Lung (tissue), 12 donors: ENCODE measurements around the gene TRIM2. TPM values are rescaled to one million over a fixed set of nuclear protein-coding genes. Genes with fewer than 3 reads are reported as not detected.

Experiments used
- ATAC-seq: fragments of 200-7000 bp; cut with Tn5 transposase; one replicate; pipeline ENCODE4 v1.9.1; 2020; ENCODE audit warnings: moderate number of reproducible peaks; ENCODE audit not compliant: insufficient read depth, low FRiP score
- DNase-seq, 3 donors: peaks; one replicate each; pipeline ENCODE4 v3.0.0-alpha.2; 2013 to 2017
- H3K27ac ChIP-seq, 2 donors: one replicate each; pipeline ENCODE4 v1.5.1; 2013; ENCODE audit warnings: mild to moderate bottlenecking in 2 of 2, moderate library complexity in 2 of 2, control low read depth in 1 of 2, inconsistent platforms in 1 of 2, low read depth in 1 of 2, low read length in 1 of 2
- H3K27me3 ChIP-seq, 3 donors: one replicate each; pipeline ENCODE4 v1.5.1; 2013; ENCODE audit warnings: low read length in 2 of 3; ENCODE audit not compliant: control insufficient read depth in 3 of 3, insufficient read depth in 3 of 3
- H3K36me3 ChIP-seq, 4 donors: one replicate each; pipeline ENCODE4 v1.5.1; 2013; ENCODE audit warnings: low read length in 4 of 4, mild to moderate bottlenecking in 1 of 4, moderate library complexity in 1 of 4; ENCODE audit not compliant: control insufficient read depth in 4 of 4, insufficient read depth in 4 of 4
- H3K4me1 ChIP-seq, 5 donors: one replicate each; pipeline ENCODE4 v1.5.1; 2013; ENCODE audit warnings: low read length in 5 of 5, mild to moderate bottlenecking in 2 of 5, moderate library complexity in 1 of 5; ENCODE audit not compliant: control insufficient read depth in 5 of 5, insufficient read depth in 5 of 5
- H3K4me3 ChIP-seq: one replicate; pipeline ENCODE4 v1.5.1; 2013; ENCODE audit warnings: mild to moderate bottlenecking, control low read depth, moderate library complexity
- H3K9ac ChIP-seq, 2 donors: one replicate each; pipeline ENCODE4 v1.5.1; 2013; ENCODE audit warnings: low read length in 2 of 2, control low read depth in 1 of 2; ENCODE audit not compliant: insufficient read depth in 1 of 2
- H3K9me3 ChIP-seq, 4 donors: one replicate each; pipeline ENCODE4 v1.5.1; 2013; ENCODE audit warnings: low read length in 3 of 4, mild to moderate bottlenecking in 1 of 4, moderate library complexity in 1 of 4; ENCODE audit not compliant: control insufficient read depth in 4 of 4, insufficient read depth in 3 of 4
- CTCF ChIP-seq: IDR thresholded peaks from 2 replicates; pipeline ENCODE4 v1.5.1; 2012; ENCODE audit warnings: mild to moderate bottlenecking; ENCODE audit errors: control extremely low read depth, extremely low read depth
- WGBS, 2 donors: extraction: QIAGEN DNeasy Blood & Tissue Kit; methylation state at CpG; one replicate each; pipeline ENCODE4 v1.1.7; 2013; 5-methylcytosine and 5-hydroxymethylcytosine counted together
- polyA plus RNA-seq, 2 donors: library from polyadenylated mRNA; stranded (reverse); fragments of 200-250 nt; gene quantifications; one replicate each; pipeline ENCODE4 v1.2.1, GENCODE V29; 2013
- total RNA-seq, 2 donors: library from RNA; depleted of rRNA in 1 of 2; stranded (reverse); fragments of >200 nt in 1 of 2; gene quantifications; one replicate each; pipeline ENCODE4 v1.2.1, GENCODE V29; 2014 to 2021
- donor health status: control.
- donor health status: control.
- donor health status: Bipolar disorder and iron deficiency.
- donor health status: healthy.
- donor health status: DM: yes; HTN: yes; CAD: no.

The TRIM2 gene
- total and polyA plus RNA-seq, 4 donors: 9.1 to 74.0 (median 38.1) TPM

GRCh38 chr4:153367092-153367491, 162.8 kb downstream of the TRIM2 start:
- H3K4me1 ChIP-seq: peaks cover 0 to 6% (median 0%) of the 10 kb centered on the region in 5 donors
- H3K27me3 ChIP-seq: no peaks in the 10 kb centered on the region
- H3K9me3 ChIP-seq: no peaks in the 10 kb centered on the region
- DNase-seq (no peak), ATAC-seq (no peak)
- no peak for TF ChIP-seq CTCF
- peaks cover 0 to 3% (median 0%) of the 10 kb centered on the region in 4 donors for H3K36me3 ChIP-seq
- no peak overlapping the region for H3K9ac ChIP-seq
- no peak overlapping the region for H3K27ac ChIP-seq
- no peak overlapping the region for H3K4me3 ChIP-seq
- 93 to 100% methylated on average over 1 of the region's 1 CpG for WGBS, 2 donors

- Histone ChIP-seq H3K9me3 (no peaks in the 10 kb centered on the region), H3K4me1 (no peaks in the 10 kb centered on the region), H3K4me3 (no peak overlapping the region), H3K9ac (no peak overlapping the region), H3K27ac (no peak overlapping the region), H3K27me3 (no peaks in the 10 kb centered on the region), H3K36me3 (peaks cover 0 to 3% (median 0%) of the 10 kb centered on the region in 4 donors)
- DNase-seq (peak; percentile 46 to 82 (median 70)), ATAC-seq (no peak)
- WGBS, 2 donors: 81 to 96% methylated on average over 1 of the region's 1 CpG
- no peak for TF ChIP-seq CTCF
Measured at GRCh38 chr4:153369021-153369420, 164.8 kb downstream of the TRIM2 start.

- no peaks in the 10 kb centered on the region for H3K9me3 ChIP-seq
- H3K36me3 ChIP-seq: peaks cover 0 to 3% (median 0%) of the 10 kb centered on the region in 4 donors
- no peak overlapping the region for H3K9ac ChIP-seq
- H3K4me1 ChIP-seq: no peaks in the 10 kb centered on the region
- H3K27ac ChIP-seq: no peak overlapping the region
- H3K27me3 ChIP-seq: no peaks in the 10 kb centered on the region
- DNase-seq (no peak), ATAC-seq (no peak)
- H3K4me3 ChIP-seq: no peak overlapping the region
- WGBS, 2 donors: 90 to 95% methylated on average over 6 of the region's 6 CpGs
- no peak for TF ChIP-seq CTCF
Measured at GRCh38 chr4:153371701-153372234, 167.5 kb downstream of the TRIM2 start.
